Inflammatory macrophage treated with lipopolysaccharide for 1 hour (primary cell): Measurements from ENCODE around the gene TEKT2.

Experiments used
- DNase-seq, 2 donors: peaks; one replicate each; pipeline ENCODE4 v3.0.0-alpha.2; 2020 to 2022

The TEKT2 gene

GRCh38 chr1:36109041-36109679, 25.3 kb downstream of the TEKT2 start:
- no peak for DNase-seq

GRCh38 chr1:36111151-36111550, 27.3 kb downstream of the TEKT2 start:
- DNase-seq, result no peak

- no peak for DNase-seq
Observed at GRCh38 chr1:36112823-36113222, 28.9 kb downstream of the TEKT2 start.

GRCh38 chr1:36114371-36114770, 30.5 kb downstream of the TEKT2 start:
- DNase-seq, result no peak

GRCh38 chr1:36115200-36115669, 31.3 kb downstream of the TEKT2 start:
- no peak for DNase-seq

GRCh38 chr1:36115931-36116330, 32.0 kb downstream of the TEKT2 start:
- peak; percentile 55 to 76 for DNase-seq

GRCh38 chr1:36116901-36117300, 33.0 kb downstream of the TEKT2 start:
- DNase-seq, result no peak

GRCh38 chr1:36118447-36119204, 34.7 kb downstream of the TEKT2 start:
- no peak for DNase-seq

GRCh38 chr1:36119456-36119855, 35.6 kb downstream of the TEKT2 start:
- peak; percentile 56 to 69 for DNase-seq

- peak in 1 of 2 donors; percentile 92 for DNase-seq
Observed at GRCh38 chr1:36122062-36123030, 38.5 kb downstream of the TEKT2 start.

GRCh38 chr1:36123356-36123755, 39.5 kb downstream of the TEKT2 start:
- DNase-seq, result peak; percentile 86

GRCh38 chr1:36124404-36125128, 40.7 kb downstream of the TEKT2 start:
- DNase-seq, result no peak

GRCh38 chr1:36125129-36125991, 41.5 kb downstream of the TEKT2 start, which contains the start of gene COL8A2:
Gene COL8A2 (minus strand): TSS chr1:36125222. CDS start chr1:36100242, 24,980 bp downstream.
- DNase-seq, result peak in 1 of 2 donors; percentile 62

GRCh38 chr1:36126005-36126716, 42.3 kb downstream of the TEKT2 start:
- no peak for DNase-seq

- no peak for DNase-seq
Observed at GRCh38 chr1:36126797-36127500, 43.1 kb downstream of the TEKT2 start.

- DNase-seq, result no peak
Observed at GRCh38 chr1:36128126-36128904, 44.4 kb downstream of the TEKT2 start.

- no peak for DNase-seq
Observed at GRCh38 chr1:36128905-36129206, 45.0 kb downstream of the TEKT2 start.

GRCh38 chr1:36132029-36132428, 48.1 kb downstream of the TEKT2 start:
- no peak for DNase-seq

- peak in 1 of 2 donors; percentile 75 for DNase-seq
Observed at GRCh38 chr1:36133484-36133883, 49.6 kb downstream of the TEKT2 start.
